SW 1271 (cell line): Measurements from ENCODE around the gene ANKRD33.

Source experiments
- DNase-seq, 2 experiments: peaks; one replicate each; lab custom pipeline; 2025; lab: John Stamatoyannopoulos, UW

Gene ANKRD33, protein sequence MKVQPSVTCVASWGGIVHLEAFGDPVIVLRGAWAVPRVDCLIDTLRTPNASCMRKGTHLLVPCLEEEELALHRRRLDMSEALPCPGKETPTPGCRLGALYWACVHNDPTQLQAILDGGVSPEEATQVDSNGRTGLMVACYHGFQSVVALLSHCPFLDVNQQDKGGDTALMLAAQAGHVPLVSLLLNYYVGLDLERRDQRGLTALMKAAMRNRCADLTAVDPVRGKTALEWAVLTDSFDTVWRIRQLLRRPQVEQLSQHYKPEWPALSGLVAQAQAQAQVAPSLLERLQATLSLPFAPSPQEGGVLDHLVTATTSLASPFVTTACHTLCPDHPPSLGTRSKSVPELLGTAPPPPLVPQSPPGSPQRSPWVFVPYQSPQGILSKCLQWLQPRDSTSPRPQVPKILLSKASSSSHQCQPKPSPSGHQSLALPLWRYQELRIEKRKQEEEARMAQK

DNA sequence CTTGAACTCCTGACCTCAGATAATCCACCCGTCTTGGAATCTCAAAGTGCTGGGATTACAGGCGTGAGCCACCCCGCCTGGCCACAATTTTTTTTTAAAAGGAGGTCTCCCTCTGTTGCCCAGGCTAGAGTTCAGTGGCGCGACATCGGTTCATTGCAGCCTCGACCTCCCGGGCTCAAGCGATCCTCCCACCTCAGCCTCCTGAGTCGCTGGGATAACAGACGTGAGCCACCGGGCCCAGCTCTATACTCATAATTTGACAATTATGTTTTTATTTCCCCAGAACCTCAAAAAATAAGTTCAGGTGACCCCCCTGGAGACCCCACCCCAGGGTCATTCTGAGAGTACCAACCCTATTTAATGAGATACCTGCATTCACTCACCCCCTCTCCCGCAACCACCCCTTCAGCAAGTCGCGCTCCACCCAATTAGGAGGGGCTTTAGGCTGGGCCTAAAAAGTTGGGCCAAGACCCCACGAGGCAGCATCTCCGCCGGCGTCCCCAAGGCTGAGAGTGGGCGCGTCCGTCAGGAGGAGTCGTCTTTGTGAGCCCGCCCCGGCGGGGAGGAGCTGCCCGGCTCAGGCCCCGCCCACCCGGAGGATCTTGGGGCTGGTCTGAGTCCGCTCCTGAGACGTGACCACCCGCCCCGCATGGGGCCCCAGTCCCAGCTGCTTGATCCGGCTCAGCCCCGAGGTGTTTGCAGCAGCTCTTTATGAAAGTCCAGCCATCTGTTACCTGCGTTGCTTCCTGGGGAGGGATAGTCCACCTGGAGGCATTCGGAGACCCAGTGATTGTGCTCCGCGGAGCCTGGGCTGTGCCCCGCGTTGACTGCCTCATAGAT, at the start of gene ANKRD33:
Gene ANKRD33, plus strand, starts transcription at position 628 of the 840 bp plus-strand sequence. Its CDS starts 84 bp downstream, at position 712.
- DNase-seq: no peak

DNA sequence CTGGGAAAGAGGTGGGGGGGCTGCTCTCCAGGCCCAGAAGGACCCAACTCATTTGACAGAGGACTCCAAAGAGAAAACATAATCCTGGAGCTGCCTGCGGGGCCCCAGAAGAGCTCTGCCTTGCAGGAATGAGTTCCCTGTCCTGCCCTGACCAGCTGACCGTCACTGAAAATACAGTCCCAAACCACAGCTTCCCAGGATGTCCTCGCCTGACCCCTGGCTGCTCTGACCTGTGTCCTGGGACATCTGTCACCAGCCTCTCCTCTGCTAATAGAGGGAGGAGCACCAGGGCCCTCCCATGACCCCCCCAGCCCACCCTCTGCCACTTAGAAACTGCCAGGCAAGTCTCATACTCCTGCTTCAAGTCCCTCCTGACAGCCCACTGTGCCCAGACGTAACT, 49.1 kb upstream of the ANKRD33 start:
- no peak for DNase-seq

DNA sequence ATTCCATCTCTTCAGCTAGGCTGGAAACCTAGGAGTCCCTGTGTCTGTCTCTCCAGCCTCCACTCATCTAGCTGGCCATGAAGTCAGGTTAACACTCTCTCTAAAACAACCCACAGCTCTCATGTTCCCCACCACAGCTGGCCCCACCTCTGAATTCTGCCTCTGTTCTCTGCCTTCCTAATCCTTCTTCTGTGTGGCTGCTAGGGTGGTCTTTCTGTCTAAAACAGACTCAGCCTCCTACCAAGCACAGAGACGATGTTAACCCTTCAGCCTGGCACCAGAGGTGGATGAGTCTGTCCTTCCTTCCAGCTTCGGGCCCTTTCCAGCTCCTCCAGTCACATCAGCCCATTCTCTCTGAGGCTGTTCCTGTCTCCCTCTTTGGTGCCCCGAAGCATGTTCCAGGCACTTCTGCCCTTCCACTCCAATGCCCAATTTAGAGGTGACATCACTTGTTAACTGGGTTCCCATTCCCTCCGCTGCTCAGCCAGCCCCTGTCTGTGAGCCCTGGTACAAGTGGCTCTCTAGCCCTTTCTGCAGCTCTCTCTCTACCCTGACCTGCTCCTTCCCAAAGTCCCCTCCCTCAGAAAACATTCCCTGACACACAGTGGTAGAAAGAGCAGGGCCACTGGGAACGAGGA, 48.5 kb upstream of the ANKRD33 start:
- DNase-seq: no peak

DNA sequence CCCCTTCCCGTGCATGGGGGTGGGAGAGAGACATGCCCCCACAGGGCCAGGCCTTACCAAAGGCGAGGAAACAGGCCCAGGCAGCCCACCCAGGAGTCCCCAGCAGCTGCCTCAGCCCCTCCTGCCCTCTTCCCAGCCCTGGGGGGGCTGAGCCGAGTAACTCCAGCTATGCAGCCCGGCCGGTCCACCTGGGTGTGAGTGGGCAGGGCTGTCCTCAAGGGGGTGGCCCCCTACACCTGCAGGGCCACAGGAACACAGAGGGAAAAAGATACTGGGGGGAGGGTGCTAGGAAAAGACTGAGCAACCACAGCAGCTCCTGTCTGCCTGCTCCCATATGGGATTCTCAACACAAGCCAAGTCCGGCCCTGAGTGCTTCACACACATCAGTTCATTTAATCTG, 46.9 kb upstream of the ANKRD33 start:
- DNase-seq: no peak

DNA sequence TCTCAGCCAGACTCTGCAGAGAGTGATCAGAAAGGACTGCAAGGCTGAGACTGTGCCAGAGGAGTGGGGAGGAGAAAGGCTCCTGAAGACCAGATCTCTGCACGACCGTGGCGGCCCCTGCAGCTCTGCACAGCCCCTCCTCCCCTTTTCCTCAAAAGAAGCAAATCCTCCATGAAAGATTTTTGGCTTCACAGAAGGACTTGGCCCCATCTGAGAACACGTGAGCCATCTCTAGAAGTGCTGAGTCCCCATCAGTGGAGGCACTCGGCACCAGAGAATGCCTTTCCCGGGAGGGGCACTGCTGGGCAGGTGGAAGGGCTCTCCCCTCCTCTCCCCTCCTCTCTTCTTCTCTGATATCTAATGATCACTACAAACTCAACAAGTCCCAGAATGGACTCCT, 46.2 kb upstream of the ANKRD33 start:
- no peak for DNase-seq

DNA sequence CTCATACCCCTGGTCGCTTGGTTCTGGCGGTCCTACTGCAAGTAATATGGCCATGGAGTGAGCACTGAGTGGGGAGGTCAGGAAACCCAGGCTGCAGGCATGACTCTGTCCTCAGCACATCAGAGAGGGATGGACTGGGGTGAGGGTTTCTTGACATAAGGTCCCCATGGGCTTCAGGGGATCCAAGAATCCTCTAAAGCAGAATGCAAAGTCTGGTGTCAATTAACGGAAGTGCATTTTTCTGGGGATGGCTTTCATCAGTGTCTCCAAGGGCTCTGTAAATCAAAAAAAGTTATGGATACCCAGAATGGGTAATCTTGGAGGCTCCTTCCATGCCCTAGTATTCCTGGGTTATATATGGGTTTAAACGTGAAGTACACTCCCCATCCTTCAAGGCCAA, 43.0 kb upstream of the ANKRD33 start:
- DNase-seq: no peak

DNA sequence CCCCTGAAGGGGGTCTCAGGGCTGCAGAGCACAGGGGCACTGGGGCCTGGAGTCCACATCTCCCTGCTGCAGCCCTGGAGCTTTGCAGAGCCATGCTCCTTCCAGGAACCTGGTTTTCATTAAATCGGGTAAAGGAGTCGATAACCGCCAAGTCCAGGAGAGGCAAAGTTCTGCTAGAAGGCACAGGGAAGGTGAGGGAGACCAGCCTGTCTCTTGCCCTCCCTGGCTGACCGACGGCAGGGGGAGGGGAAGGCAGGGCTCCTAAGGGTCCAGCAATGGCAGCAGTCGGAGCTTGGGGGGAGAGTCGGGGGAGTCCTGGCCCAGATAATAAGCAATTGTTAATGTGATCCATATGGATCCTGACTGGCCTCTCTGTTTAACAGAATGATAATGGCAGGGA, 42.4 kb upstream of the ANKRD33 start:
- no peak for DNase-seq

DNA sequence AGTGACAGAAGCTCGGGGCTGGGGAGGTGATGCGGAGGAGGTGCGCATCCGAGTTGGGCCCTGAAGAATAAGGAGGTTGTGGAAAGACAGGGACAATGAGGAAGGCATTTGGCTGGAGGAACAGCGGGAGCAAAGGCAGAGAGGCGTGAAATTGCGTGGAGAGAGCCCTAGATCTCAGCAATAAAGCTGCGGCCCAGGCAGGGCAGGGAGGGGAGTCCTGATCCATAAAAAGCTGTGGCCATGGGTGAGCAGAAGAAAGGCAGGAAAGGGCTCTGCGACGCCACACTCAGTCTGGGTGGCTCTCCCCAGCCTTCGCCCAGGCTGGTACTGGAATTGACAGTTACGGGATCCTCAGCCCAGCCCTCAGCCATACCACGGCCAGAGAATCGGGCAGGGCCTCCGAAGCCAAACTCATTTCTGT, 41.6 kb upstream of the ANKRD33 start:
- DNase-seq: no peak

DNA sequence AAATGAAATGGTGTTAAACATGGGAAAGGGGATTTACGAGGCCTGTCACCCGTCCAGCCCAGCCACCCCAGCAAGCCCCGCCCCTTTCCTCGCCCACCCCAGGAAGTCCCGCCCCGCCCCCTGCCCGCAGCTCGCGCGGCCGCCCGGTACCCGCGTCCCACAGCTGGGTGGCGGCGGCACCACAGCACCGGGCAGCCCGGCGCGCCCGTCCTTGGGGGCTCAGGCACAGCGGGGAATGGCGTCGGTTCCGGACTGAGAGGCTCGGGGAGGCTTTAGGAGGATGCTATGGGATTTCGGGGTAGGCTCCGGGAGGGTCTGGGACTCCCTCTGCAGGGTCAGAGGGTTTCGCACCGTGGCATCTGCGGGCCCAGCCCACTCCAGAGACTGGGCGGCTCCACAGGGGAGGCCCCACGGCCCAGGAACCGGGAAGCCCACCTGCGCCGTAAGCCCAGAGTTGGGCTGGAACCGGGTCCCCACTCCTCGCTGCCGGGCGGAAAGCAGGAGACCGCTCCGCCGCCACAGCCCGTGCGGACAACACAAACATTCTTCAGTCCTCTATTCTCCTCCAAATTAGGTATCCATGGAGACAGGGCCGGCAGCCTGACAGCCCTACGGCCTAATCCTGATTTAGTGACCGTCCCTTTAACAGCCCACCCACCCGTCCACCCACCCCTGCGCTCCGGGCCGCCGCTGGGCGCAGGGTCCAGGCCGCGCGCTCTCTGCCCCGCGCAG, 40.8 kb upstream of the ANKRD33 start:
- DNase-seq: no peak

DNA sequence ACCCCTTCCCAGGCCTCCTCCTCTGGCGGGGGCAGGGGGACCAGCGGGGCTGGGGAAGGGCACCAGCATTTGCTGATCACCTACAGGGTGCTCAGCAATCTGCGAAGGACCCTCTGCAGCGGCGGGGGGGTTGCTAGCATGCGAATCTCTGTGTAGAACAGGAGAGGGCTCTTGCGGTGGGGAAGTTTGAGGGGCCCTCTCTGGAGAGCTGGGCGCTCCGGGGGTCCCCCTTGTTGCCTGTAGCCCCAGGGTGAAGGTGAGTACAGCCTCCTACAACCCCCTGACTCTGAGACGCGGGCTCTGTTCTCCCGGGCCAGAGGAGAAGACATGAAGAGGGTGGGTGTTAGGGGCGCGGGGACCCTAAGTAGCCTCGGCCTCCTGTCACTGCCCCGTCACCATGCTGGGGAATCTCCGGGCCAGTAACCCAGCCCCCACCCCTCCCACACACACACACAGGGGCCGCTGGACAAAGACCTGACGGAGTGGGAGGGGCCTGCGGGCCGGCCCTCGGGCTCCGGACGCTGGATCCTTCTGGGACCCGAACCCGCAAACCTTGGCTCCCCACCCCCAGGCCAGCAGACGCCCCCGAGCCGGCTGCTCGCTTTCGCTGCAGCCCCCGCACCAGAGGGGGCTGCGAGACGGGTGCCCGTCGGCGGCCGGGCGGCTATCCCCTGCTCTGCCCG, 40.1 kb upstream of the ANKRD33 start:
- DNase-seq: no peak

DNA sequence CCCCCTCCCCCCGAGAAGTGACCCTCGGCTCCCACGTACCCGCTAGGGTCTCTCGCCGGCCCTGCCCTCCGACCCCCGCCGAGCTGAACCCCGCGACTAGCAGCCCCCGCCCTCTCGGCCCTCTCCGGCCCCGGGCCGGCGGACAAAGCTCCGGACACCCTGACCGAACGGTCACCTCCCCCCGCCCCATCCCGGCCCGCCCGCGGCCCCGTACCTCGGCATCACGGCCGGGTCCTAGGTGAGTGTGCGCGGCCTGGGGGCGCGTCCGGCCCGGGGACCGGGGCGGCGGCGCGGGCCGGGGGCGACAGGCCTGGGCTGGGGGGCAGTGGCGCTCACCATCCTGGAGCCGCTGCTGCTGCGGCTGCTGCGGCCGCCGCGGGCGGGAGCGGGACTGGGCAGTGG, 39.6 kb upstream of the ANKRD33 start, which contains the start of gene FIGNL2:
Gene FIGNL2, minus strand, starts transcription at position 393 of the 402 bp plus-strand sequence. CDS start 26,305 bp downstream, outside the sequence.
- DNase-seq: no peak

DNA sequence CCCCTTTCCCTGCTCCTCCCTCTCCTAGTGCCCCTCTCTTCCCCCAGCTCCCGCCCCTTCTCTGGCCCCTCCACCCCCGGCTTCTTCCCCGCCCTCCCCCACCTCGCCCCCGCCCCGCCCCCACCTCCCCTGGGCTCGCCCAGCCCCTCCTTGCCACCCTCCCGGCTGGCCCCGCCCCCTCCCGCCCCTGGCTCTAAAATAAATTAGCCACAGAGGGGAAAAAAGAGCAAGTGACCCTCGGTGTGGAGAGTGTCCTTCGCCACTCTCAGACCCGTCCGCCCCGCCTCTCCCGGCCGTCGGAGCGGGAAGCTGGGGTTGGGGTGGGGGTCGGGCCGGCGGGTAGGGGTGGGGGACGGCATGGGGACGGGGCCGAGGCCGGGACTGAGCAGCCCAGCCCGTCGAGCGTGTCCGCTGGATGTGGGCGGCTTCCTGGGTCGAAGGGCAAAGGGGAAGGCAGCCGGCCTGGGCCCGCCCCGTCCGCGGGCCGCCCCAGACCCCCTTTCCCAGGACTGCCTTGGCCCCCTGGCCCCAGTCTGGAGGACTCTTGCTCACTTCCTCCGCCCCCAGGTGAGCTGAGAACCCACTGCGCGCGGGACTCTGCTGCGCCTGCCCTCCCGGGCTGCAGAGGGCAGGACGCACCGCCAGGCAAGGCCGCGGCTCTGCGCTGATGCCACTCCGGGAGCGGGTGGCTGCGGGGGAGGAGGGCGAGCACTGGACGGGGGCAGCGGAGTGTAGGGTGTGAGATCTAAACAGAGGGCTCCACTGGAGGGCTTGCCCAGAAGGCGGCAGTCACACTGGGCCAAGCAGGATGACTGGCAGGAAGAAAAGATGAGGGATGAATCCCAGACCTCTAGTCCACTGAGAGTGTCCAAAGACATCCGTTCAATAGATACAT, 38.8 kb upstream of the ANKRD33 start:
- no peak for DNase-seq

DNA sequence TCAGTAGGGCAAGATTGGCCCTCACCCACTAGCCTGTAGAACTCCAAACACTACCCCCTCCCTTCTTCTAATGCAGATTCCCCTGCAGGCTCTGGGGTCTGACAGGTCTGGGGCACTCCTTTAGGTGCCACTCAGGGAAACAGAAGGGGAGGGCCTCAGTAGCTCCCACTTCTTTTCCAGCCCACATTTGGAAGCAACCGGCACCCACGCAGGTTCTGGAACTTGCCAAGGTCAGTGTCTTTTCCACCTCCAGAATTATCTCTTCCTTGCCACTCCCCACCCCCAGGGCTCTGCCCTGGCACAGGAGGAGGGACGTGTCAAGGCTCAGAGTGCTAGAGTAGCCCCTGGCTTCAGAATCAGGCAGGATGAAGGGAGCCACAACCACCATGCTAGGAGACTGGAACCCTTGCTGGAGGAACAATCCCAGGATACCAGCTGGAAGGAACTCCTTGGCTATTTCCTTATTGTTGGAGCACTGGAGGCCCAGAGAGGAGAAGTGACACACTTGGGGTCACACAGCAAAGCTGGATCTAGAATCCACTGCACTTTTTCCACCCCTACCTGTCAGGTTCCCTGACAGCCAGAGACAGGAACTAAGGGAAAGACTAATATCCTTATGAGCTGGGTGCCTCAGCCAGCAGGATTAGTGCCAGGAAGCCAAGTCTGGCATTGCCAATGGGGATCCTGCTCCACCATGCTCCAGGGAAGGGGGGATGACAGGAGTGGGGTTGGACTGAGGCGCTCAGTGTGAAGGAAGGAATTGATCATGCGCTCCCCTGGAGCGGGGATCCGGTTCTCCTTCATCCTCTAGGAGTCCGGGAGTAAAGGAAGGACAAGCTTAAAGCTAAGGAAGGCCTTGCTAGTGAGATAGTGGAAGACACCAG, 37.6 kb upstream of the ANKRD33 start:
- DNase-seq: no peak

DNA sequence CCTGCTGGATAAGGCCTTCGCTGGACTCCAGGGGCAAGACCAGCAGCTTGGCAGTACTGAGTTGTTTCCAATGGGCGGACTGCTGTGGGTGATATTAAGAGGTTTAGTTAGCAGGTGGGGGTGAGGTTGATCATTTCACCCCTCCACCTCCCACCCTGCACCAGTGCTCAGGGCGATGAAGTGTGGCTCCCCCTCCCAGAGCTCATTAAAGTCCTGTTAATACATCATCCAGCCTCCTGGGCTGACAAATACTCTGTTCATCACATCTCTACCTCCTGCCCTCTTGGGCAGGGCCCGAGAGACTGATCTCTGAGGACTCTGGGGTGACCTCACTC, 37.0 kb upstream of the ANKRD33 start:
- no peak for DNase-seq

DNA sequence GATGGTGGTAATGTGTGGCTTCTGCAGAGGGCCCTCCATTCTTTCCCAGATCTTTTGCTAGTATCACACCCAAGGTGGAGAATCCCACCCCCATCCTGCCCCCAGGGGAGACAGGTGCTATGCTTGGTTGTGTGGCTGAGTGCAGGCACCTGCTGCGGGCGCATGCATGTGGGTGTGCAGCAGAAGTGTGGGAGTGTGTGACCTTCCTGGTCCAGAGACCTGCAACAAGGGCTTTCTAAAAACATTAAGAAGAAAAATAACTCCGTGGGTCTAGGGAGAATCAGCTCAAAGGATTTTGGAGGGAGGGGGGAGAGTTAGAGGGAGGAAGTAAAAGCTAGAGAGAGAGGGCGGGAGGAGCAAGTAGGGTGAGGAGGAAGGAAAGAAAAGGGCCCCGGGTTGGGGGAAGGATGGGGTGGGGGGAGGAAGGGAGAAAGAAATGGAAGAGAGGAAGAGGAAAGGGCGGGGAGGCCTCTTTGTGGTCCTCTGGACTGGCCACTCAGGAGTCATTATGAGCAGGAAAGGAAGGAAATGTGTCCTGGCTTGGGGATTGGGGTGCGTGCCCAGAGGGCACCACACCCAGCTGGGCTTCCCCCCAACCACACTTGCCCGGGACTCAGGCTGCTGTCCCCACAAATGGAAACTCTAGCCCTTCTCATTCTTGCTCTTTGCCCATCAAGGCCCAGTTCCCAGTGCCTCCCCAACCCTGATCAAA, 36.3 kb upstream of the ANKRD33 start:
- no peak for DNase-seq

DNA sequence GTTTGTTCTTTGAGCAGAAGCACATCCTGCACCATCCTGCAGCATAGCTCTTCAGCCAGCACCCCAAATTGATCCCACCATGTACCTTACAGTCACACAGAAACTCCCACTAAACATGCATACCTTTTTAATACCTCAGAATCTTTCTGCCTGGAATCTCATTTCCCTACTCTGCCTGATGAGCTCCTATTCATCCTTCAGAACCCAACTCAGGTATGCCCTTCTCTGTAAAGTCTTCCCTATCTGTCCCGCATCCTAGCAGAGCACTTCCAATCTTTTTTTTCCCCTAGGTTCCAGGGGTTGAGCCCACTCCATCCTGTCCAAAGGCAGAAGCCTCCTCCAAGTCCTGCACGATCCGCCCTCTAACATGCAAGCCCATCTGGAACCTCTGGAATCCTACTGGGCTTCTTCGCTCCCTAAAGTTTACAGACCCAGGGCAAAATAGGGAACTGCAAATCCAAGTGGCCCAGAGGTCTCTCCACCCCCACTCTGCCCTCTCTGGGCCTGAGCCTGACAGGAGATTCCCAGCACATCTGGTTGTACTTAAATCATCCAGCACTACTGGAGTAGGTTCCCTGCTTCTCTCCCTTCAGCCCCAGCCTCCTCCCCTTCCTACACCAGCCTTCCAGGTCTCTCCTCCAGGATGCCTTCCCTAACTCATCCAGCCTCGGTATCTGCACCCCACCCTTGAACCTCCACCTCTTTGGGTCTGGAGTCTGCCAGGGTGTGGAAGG, 35.3 kb upstream of the ANKRD33 start:
- DNase-seq: no peak

DNA sequence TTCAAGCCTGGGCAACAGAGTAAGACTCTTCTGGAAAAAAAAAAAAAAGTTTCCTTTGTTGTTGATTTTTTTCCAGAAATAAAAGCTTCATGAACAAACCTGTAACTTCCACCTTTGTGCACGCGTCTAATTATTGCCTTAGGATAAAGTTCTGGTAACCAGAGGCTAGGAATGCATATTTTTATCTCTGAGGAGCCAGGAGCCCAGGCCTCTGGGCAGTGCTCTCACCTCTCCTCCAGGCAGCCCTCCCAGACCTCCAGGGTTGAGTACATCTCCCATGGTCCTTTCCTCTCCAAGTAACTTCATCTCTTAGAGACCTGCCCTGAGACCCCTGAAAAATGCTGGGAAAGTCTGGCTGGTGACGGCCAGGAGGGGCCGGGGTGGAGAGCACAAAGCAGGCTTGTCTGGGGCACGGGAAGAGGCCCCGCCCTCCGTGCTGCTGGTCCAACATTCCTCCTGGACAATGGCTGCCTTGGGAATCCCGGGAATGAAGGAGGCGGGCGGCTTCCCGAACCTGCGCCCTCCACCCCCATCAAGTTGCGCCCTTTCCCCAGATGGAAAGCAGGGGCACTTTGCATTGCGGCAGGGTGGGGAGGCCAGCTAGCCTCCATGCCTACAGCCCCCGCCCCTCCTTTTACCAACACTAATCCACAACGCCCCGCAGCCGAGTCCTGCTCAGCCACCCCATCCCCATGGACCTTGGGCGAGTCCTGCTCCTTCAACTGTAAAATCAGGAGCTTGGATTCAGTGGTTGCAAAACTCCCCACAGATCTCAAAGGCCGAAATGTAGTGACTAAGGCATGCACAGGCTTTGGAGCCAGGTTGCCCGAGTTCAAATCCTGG, 32.1 kb upstream of the ANKRD33 start:
- no peak for DNase-seq
